ENCODE measurements around the gene DNAH8.

The DNAH8 gene

GRCh38 chr6:38723783-38724182, 8.7 kb downstream of the DNAH8 start:
- TF ChIP-seq CTCF (IDR thresholded peaks at IDR 0.05; ENCODE audit: low read length, missing control alignments), result no peak
- H3K4me3 ChIP-seq (replicated peaks; ENCODE audit: low read depth, low read length), result no peak overlapping the region
- DNase-seq (ENCODE audit: low read depth), result no peak

GRCh38 chr6:38724343-38724742, 9.2 kb downstream of the DNAH8 start:
- no peak for DNase-seq (ENCODE audit: low read depth)
- TF ChIP-seq CTCF (IDR thresholded peaks at IDR 0.05; ENCODE audit: low read length, missing control alignments), result no peak
- H3K4me3 ChIP-seq (replicated peaks; ENCODE audit: low read depth, low read length), result no peak overlapping the region

- no peak for DNase-seq (ENCODE audit: low read depth)
- TF ChIP-seq CTCF (IDR thresholded peaks at IDR 0.05; ENCODE audit: low read length, missing control alignments), result no peak
- H3K4me3 ChIP-seq (replicated peaks; ENCODE audit: low read depth, low read length), result no peak overlapping the region
Measured at GRCh38 chr6:38725414-38726183, 10.5 kb downstream of the DNAH8 start.

- no peak overlapping the region for H3K4me3 ChIP-seq (replicated peaks; ENCODE audit: low read depth, low read length)
- TF ChIP-seq CTCF (IDR thresholded peaks at IDR 0.05; ENCODE audit: low read length, missing control alignments), result no peak
Measured at GRCh38 chr6:38728203-38728602, 13.1 kb downstream of the DNAH8 start.

GRCh38 chr6:38730140-38730862, 15.2 kb downstream of the DNAH8 start:
- H3K4me3 ChIP-seq (replicated peaks; ENCODE audit: low read depth, low read length), result no peak overlapping the region
- no peak for TF ChIP-seq CTCF (IDR thresholded peaks at IDR 0.05; ENCODE audit: low read length, missing control alignments)
- DNase-seq (ENCODE audit: low read depth), result no peak

More at GRCh38 chr6:38728203-38728602, 13.1 kb downstream of the DNAH8 start:
- no peak for DNase-seq (ENCODE audit: low read depth)

GRCh38 chr6:38736951-38737350, 21.8 kb downstream of the DNAH8 start:
- no peak for TF ChIP-seq CTCF (IDR thresholded peaks at IDR 0.05; ENCODE audit: low read length, missing control alignments)
- H3K4me3 ChIP-seq (replicated peaks; ENCODE audit: low read depth, low read length), result no peak overlapping the region
- no peak for DNase-seq (ENCODE audit: low read depth)
